Lung microvascular endothelial cell (primary cell): ENCODE measurements around the gene KIF18B. TPM values are rescaled to one million over a fixed set of nuclear protein-coding genes. Genes with fewer than 3 reads are reported as not detected.

Source experiments
- DNase-seq, 2 donors: peaks; one replicate each; pipeline versions ENCODE4 v3.0.0 to v3.0.0-alpha.2; 2010; ENCODE audit warnings: low read depth in 2 of 2
- total RNA-seq: library from RNA; depleted of rRNA; stranded (reverse); fragments of >200 nt; gene quantifications from 2 replicates; pipeline ENCODE4 v1.2.1, GENCODE V29; 2014

KIF18B gene
- total RNA-seq, 1 donor from 2014 or later: 0.60 TPM

DNA sequence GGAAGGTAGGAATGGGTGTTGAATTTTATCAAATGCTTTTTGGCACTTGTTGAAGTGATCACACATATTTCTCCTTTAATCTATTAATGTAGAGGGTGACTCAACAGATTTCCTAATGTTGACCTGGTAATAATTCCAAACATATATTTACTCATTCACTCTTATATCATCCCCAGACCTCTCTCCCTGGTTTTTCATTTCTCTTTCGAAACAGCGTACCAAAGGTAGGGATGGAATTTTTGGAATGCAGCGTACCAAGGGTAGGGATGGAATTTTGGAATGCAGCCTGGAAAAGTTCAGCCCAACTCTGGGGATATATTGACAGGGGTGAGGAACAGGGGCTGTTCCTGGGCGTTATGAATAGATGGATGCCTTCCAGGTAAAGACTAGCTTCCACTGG lies 7.3 kb downstream of the KIF18B start:
- DNase-seq: peak in 1 of 2 donors; percentile 65

DNA sequence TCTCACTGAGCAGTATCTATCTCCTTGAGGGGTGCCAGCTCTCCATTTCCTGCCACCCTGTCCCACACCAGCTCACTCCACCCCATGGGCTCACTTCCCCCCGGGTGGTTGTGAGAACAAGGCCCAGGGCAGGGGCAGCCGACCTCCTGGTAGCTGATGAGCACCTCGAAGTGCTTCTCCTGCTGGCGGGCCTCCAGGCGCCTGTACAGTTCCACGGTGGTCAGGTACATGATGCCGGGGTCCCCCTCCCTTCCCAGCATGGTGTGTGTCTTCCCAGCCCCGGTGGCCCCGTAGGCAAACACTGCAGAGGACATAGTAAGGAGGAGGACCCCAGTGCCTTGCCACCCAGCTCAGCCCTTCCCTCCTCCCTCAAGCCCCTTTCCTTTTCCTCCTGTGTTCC lies 12.5 kb downstream of the KIF18B start:
- DNase-seq: no peak

DNA sequence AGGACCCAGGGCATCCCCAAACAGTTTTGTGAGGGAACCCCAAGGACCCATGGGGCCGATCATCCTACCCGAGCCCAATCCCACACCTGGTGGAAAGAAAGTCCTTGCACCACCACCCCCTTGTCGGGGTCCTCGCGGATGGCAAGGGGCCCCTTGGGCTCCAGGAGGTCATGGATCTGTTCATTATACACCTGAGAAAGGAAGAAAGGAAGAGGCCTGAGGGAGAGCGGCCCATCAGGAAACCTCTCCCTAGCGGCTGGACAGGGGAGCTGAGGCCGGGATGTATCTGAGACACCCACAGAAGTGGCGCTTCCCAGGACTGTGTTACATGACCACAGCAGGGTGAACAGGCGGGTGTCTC lies 12.8 kb downstream of the KIF18B start:
- no peak for DNase-seq

DNA sequence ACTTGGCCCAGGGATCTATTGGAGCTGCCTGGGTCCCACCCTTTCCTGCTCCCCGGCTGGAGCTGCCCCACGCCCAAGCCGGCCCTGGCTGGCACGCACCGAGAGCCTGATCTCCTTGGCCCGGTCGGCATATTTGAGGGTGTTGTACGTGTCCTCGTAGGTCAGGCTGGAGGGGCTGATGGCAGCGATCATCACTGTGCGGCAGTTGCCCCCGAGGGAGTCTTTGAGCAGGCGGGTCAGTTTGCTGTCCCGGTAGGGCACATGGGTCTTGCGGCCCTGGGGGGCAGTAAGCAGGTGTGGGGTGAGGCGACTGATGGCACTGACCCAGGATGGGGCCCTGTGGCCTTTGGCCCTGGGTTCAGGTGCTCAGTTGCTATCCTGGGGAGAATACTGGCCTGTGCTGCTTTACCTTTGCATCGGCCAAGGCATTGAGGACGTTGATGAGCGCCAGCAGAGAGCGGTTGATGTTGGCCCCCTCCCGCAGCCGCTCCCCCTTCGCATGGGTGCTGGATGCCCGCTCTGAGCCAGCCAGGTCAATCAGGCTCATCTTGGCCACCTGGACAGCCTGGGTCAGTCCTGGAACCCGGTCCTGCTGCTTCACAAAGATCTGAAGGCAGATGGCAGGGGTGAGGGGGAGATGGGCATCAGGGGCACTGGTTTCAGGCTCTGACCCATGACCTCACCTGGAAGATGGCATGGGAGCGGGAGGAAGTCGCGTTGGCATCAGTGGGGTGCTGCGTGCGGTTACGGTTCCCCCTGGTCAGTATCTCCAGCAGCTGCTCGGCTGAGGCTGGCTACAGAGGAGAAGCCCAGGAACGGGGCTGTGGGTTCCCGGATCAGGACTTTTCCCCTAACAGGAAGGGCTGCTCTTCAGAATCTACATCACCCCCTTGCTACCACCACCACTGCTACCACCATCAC lies 13.5 kb downstream of the KIF18B start:
- DNase-seq: no peak

DNA sequence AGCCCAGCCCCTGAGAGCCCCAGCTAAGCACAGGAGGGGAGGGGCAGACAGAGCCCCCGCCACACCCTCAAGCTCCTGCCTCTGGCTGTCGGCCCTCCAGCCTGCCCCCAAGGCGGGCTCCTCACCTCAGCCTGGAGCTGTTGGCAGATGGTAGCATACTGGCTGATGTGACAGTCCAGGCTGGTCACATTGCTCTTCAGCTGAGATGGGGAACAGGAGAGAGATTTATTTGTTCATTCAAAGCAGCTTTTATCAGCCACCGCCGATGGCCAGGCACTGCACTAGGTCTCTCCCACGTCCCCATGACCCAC lies 14.8 kb downstream of the KIF18B start:
- no peak for DNase-seq

DNA sequence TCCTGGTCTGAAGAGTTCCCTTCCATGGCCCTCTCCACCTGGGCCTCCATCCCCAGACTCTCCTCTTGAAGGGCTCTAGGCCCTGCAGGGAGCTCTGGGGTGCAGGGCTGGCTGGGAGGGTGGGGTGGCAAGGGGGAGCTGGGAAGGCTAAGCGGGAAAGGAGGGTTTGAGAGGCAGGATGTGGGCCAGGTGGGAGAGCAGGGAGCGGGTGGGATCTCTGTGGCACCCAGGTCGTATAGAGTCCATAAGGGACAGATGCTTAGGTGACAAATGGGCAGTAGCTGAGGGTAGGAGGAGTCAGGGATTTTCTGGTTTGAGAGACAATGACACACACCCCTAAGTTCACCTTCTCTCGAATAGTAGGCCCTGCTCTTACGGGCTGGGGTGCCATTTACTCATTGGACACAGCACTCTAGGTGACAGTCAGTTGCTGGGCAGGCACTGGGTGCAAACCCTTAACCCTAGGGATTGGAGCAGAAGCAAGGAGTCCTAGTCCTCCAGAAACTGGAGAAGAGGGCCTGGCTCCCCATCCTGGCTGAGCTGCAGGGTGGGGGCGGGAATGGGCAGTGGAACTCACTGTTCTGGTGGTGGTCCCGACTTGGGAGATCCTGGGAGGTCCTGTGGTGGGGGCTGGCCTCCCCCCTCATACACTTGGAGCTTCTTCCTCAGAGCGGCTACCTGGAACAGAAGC lies 15.3 kb downstream of the KIF18B start:
- DNase-seq: no peak

DNA sequence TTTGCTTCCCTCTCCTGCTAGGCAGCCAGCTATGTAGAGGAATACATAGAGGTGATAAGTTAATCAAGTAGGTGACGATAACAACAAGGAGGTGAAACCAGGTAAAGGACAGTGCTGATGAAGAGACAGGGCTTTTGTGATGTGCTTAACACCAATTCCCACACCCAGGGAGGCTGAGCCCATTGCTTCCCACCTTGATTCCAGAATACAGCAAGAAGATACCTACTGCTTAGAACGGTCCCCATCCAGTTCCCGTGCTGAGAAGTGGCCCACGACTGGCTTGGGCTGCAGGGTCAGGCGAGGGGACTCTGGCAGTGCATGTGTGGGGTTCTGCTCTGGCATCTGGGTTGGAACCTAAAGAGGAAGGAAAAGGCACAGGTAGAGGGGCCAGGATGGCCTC lies 16.2 kb downstream of the KIF18B start:
- no peak for DNase-seq

DNA sequence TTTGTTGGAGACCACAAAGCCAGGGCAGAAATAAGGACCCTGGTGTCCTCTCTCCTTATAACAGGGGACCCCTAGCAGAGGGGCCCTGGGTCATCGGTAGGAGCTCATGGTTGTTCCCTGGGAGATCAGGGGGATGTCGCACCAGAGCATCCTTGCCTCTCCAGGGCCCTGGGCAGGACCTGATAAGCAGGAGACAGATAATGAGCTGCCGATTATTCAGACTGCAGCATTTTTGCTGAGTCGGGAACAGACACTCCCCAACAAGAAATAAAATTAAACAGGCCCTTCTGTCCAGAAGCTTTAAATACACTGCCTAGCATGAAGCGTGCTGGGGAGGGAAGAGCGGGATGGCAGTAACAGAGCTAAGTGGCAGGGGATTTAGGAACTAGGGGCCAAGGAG lies 16.9 kb downstream of the KIF18B start:
- DNase-seq: no peak

DNA sequence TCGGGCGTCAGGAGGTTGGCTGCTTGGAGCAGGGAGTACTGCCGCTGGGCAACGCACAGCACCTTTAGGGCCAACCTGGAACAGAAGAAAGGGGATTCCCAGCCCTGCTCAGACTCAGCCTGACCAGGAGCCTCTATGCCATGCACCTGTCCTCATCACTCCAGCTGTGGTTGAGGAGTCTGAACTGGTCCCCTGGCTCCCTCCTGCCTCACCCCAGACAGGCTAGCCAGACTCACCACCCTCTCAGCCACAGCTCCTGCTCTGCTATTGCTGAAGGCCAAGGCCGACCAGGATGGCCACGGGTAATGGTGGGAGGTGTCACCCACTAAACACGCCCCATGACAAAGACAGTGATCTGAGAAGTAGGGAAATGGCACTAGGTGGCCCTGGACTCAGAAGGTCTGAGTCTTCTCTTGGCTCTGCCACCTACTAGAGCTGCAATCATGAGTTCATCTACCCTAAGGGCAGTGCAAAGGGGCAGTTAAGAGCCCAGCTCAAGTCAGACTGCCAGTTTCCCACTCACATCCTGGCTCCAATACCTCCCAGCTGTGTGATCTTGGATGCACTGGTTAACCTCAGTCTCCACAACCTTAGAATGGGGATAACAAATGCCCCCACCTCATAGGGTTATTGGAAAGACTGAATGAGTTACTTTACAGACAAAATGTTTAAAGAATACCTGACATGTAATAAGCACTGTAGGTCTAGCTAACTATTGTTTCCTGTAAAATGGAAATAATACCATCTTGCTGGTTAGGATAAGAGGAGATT lies 18.4 kb downstream of the KIF18B start:
- no peak for DNase-seq

DNA sequence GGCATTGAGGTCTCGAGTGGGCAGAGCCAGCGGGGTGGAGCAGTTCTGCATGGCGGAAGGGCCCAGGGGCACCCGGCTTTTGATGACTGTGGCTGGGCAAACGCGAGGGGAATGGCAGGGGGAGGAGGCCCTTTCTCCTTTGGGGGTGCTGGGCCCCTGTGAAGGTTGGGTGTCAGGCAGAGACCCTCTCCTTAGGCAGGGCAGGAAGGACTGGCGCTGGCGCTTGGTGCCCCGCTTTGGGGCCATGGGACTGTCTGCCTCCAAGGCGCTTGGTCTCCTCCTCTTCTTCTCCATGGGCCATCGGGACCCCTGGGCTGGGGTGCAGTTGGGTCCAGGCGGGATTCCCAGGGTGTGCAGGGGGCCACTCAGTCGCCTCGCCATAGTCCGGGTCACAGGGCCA lies 19.4 kb downstream of the KIF18B start:
- DNase-seq: no peak

DNA sequence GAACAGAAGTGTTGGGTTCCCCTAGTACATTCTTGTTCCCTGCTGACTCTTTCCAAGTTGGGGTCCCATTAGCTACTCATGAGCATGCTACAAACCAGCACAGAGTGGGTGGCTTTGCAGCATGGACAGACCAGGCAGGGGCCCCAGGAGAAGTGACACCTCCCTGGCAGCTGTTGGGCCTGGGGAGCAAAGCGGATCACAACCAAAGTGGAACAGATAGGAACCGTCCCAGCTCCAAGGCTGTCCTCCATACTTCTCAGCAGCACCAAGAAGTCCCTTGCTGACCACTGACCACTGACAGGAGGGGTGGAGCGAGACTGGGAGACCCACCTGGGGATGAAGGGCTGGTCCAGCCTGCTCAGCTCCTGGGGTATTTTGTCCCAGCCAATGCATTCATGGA lies 19.9 kb downstream of the KIF18B start:
- DNase-seq: no peak

DNA sequence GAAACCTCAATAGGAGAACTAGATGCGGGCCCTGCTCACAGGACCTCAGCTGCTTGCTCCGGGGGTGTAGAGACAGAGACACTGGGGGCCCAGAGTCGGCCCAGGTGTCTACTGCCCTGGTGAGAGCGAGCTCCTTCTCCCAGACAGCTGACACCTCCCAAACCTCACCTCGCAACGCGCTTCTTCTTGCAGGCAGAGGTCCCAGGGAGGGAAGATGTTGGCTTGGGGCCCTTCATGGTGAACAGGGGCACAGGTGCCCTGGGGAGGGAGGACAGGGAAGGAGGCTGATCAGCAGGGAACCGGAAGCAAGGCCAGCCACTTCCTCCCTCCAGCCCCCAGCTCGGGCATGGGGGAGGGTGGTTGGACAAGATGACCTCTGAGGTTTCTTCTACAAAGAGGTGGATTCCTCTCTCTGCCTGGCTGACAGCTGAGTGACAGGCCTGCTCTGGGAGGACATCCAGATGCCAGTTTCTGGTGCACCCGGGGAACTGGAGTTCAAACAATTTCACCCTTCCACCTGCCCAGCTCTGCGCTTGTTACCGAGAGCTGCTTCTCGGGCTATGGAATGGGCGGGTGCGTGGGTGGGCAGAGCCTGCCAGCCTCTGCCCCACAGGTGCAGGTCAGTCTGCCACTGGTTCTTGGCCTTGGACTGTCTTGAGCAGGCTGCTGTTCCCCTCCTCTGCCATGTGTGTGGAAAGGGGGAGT lies 20.6 kb downstream of the KIF18B start:
- DNase-seq: no peak

DNA sequence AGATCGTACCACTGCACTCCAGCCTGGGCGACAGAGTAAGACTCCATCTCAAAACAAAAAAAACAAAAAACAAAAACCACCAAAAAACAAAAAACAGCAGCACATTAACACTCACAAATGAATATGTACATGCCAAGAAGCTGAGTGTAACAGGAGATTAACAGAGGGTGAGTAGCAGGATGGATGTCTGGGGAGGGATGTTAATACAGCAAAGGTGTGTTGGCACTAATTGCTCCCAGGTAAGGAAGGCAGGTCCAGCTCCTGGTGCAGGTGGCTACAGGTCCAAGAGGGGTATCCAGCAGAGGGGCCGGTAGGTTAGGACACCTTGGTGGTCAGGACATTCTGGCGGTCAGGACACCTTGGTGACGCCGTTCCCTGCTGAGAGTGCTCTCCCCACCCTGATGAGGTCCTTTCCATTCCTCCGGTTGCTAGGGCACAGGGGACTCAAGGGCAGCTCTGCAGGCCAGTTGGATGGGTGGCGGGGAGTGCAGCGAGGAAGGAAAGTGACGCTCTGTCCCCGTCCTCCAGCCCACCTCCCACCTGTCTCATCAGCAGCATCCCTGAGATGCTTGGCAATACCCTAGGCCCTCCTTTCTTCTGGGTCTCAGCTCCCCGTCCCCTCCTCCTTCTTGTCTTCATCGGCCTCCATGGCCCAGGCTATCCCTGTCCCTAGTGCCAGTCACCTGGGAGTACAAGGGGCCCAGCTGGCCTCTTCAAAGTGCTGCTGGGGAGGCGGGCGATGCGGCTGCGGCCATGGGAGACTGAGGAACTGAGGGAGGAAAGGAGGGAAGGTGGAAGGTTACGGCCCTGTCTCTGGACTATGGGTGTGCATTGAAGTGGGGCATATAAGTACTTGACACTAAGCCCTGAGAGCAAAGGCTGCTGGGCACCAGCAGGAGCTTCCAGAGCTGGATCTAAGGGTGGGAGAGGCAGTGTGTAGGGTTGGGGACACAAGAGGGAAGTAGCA lies 21.6 kb downstream of the KIF18B start:
- DNase-seq: no peak

DNA sequence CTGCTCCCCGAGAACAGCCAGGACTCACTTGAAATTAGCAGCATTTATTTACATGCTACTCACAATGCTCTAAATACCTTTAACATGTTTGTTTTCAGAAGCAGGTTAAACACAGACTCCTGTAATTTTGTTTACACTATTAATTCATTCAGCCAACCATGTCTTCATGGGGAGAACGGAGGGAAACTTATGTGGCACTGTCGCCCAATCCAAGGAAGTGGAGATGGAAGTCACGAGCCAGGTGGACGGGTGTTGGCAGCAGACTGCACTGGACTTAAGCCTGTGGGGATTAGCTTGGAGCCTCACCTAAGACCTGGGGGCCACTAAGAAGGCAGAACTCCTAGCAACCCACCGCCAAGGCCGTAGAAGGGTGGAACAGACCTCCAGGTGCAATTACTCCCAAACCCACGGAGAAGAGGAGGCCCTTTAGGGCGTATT lies 23.4 kb downstream of the KIF18B start:
- no peak for DNase-seq

DNA sequence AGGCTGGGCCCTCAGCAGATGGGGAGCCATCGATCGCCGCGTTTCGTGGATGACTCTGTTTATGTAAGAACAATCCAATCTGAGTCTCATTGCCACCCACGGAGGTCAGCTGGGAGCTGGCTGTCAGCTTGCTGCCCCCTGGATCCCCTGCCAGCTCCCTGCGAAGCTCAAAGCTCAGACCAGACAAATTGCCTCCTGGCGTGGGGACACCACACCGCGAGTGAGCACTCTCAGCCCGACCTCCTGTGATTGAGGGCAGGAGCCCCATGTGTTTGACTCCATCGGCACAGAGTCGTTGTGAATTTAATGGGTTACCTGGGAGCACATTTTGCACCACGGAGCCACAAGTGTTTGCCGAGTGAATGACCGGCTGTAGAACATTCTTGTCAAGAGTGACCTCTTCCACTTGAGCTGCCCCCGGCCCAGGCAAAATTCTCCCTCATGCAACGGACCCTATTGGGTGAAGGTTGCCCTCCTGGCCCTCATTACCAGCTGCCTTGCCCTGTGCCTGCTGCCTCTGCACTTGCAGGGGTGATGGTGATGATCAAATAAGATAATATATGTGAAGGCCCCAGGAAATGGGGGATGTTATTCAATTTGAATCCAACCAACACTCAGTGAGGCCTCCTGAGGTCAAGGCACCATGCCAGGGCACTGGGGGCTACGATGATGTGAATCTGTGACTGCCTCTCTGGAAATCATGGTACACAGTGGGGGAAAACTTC lies 24.7 kb downstream of the KIF18B start:
- no peak for DNase-seq

DNA sequence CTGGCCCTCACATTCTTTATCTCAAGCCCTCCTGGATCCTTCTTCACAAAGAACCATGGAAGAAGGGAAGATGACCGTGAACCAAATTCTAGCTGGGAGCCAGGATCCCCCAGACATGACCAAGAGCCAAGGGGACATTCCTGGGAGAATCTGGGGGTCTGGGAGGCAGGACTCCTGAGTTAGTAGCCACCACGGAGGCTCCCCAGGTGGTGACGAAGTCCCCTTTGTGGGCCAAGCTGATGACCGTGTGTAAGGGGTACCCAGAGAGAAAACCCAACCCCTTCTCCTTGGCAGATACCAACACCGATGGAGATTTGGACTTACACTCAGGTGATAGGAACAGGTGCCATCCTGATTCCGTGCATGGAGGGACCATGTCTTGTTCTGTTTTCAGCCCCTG lies 25.4 kb downstream of the KIF18B start:
- DNase-seq: no peak

DNA sequence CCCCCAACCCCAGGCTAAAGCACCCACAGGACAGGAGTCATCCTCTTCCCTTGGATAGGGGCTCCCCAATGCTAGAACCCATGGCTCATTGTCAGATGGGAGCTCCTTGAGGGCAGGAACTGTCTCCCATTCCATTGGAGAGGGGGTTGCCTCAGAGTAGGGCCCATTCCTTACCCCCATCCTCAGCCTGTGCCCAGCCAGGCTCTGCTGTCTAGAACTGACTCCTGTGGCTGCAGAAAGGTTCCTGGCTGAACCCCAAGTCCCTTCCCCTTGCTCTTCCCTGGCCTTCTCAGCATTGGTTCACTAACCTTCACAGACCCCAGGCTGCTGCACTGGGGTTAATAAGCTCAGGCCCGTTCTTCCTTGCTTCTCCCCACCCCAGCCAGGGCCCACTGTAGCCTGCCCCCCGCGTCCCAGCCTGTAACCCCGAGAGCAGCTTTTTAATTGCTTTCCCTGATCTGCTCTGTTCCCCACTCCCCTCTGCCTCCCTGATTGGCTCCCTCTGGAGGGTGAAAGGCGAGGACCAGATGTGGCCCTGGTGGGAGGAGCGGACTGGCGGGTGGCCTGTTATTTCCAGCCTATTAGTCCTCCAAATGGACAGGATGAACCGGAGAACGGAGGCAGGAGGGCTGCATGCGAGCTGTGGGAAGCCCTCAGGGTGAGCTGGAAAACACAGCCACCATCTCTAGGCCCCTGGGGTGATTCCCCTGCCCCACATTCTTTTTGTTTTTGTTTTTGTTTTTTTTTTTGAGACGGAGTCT lies 26.3 kb downstream of the KIF18B start:
- DNase-seq: no peak

DNA sequence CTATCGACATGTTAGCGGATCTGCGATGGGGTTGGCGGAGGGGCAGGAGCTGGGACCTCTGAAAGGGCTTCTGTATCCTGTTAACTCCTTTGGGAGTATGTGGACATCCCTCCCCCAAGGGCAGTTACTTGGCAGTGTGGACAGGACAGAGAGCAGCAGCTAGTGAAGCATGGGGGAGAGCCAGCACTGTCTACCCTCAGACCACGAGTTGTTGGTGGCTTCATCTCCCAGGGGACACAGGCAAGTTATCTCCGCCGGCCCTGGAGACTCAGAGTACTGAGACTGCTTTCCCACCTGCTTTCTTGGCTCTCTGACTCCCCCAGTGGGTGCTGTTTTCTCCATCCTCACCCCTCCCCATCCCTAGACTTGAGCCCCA lies 27.0 kb downstream of the KIF18B start:
- no peak for DNase-seq

DNA sequence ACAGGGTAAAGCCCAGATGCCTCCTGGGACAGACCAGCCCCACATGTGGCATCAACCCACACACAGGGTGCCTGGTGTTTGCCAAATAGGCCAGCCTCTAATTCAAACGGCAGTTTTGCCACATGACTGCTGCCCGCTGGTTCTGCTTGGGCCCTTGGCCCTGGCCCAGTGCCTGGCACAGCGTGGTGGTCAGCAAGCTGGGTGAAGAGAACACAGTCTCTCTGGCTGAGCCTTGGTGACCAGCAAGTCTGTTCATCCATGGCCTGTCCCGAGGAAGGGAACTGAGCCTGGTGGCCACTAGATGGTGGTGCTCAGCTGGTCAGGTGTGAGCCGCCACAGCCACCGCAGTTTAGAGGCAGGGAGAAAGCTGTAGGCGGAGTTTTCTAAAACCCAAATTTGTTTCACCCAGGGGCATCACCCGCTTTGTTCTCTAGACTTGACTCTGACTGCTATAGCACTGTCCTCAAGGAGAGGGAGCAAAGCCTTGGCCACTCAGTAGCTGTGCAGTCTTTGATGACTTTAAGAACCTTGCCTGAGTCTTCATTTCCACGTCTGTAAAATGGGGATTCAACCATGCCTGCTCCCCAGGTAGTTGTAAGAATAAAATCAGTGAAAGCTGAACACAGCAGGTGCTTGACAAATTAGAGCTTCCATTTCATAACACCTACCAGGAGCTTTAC lies 27.5 kb downstream of the KIF18B start:
- DNase-seq: peak; percentile 86 to 92
